Measurements from ENCODE around the gene OR2M4. TPM values are rescaled to one million over a fixed set of nuclear protein-coding genes. Genes with fewer than 3 reads are reported as not detected.
A peak's percentile ranks its signal among the peaks of the same experiment; 100 is the strongest.

OR2M4 gene
- total and polyA plus RNA-seq, 10 of the 15 experiments (the other 5 are each of a cell fraction or from before 2014, with no cell fraction given): not detected

DNA sequence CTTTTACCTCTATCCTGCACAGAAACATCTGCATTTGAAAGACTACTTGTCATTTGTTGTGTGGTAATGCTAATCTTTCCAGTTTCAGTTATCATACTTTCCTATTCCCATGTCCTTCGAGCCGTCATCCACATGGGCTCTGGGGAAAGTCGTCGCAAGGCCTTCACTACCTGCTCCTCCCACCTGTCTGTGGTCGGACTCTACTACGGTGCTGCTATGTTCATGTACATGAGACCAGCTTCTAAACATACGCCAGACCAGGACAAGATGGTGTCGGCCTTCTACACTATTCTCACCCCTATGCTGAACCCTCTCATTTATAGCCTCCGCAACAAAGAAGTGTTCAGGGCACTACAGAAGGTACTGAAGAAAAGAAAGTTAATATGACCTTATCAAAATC, 8.3 kb downstream of the OR2M4 start (continued):
- TF ChIP-seq MYC (IDR thresholded peaks at IDR 0.05; ENCODE audit: insufficient read depth, insufficient read length, insufficient replicate concordance, low read length, severe bottlenecking): no peak
- TF ChIP-seq POLR2A (IDR thresholded peaks at IDR 0.05; ENCODE audit: low read depth, low read length): no peak
- TF ChIP-seq, protein P1, sequence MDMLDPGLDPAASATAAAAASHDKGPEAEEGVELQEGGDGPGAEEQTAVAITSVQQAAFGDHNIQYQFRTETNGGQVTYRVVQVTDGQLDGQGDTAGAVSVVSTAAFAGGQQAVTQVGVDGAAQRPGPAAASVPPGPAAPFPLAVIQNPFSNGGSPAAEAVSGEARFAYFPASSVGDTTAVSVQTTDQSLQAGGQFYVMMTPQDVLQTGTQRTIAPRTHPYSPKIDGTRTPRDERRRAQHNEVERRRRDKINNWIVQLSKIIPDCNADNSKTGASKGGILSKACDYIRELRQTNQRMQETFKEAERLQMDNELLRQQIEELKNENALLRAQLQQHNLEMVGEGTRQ (IDR thresholded peaks at IDR 0.05; ENCODE audit: borderline replicate concordance, low read depth, low read length): no peak
- TF ChIP-seq RELB (IDR thresholded peaks at IDR 0.05; ENCODE audit: low read depth): no peak
- no peak for TF ChIP-seq E2F4 (IDR thresholded peaks at IDR 0.05; ENCODE audit: low read depth, low read length)

- FAIRE-seq (no peak), ATAC-seq (peak; percentile 93), DNase-seq (ENCODE audit: low read depth, low spot score) (peak; percentile 17)
- in situ Hi-C loops (cut with MboI) (loop anchor here (5.0 kb wide), 2 partner anchors 444 to 564 kb away; no protein-coding TSS in a partner anchor), intact Hi-C loops (cut with micrococcal nuclease; ENCODE audit: unreplicated experiment) (loop anchor here (1.0 to 5.0 kb wide), 5 partner anchors 162 to 579 kb away; no protein-coding TSS in a partner anchor)
- ChIA-PET CTCF (interaction anchor here (0.7 to 3.4 kb wide), 28 partner anchors 9 to 631 kb away, joined by 3 to 73 read pairs (median 4); partner anchors contain the start of genes OR2T33 and ZNF692), SMC1A (ENCODE audit: uncharacterized antibody, unreplicated experiment) (interaction anchor here (0.7 to 4.1 kb wide), 23 partner anchors 8 to 680 kb away, joined by 3 to 73 read pairs (median 4); partner anchors contain the start of gene ZNF692), POLR2A (interaction anchor here (0.6 to 1.3 kb wide), 2 partner anchors 15 to 563 kb away, joined by 3 to 5 read pairs; no protein-coding TSS in a partner anchor), RAD21 (ENCODE audit: unreplicated experiment) (interaction anchor here (0.8 to 4.2 kb wide), 11 partner anchors 9 to 683 kb away, joined by 3 to 56 read pairs (median 6); partner anchors contain the start of genes OR2M4, ZNF672 and ZNF692)
- Histone ChIP-seq H3K36me3 (ENCODE audit: control insufficient read depth in 2 of 2, insufficient read depth in 2 of 2, low read length in 1 of 2) (no peaks in the 10 kb centered on the region), H3K27me3 (replicated peaks in 1 of 2; ENCODE audit: control insufficient read depth in 2 of 2, insufficient read depth in 2 of 2, low read length in 1 of 2) (no peaks in the 10 kb centered on the region), H3K4me3 (no peak overlapping the region), H3K4me2 (ENCODE audit: control insufficient read depth, insufficient read depth) (no peak overlapping the region; the same call in 1 of the 2 replicates), H4K20me1 (ENCODE audit: control insufficient read depth, insufficient read depth) (no peaks in the 10 kb centered on the region), H2AFZ (ENCODE audit: control insufficient read depth, low read depth, low read length) (peak overlapping the region; percentile 59), H3K9me3 (replicated peaks; ENCODE audit: control insufficient read depth, insufficient read depth, low read length) (no peaks in the 10 kb centered on the region), H3K27ac (ENCODE audit: control insufficient read depth, insufficient read depth) (no peak overlapping the region), H3K79me2 (ENCODE audit: control insufficient read depth, insufficient read depth, low read length) (no peaks in the 10 kb centered on the region), H3K9ac (ENCODE audit: control insufficient read depth, insufficient read depth, low read length) (no peak overlapping the region), H3K4me1 (ENCODE audit: control insufficient read depth, insufficient read depth, low read length) (no peaks in the 10 kb centered on the region)
- WGBS (ENCODE audit: insufficient coverage, insufficient replicate concordance, low lambda C conversion rate, missing lambda C conversion rate): 4% methylated on average over 14 of the region's 14 CpGs
- no TSS peak for BruUV-seq (replicated peaks)
- TF ChIP-seq EED (IDR thresholded peaks at IDR 0.05; ENCODE audit: low read depth) (no peak), NRF1 (conservative IDR thresholded peaks at IDR 0.05; ENCODE audit: low read depth, low read length) (no peak), NKRF (conservative IDR thresholded peaks at IDR 0.05) (no peak), ZBTB40 (IDR thresholded peaks at IDR 0.05; ENCODE audit: borderline replicate concordance) (no peak), FOXK2 (IDR thresholded peaks at IDR 0.05) (no peak), EGR1 (IDR thresholded peaks at IDR 0.05; ENCODE audit: borderline replicate concordance in 1 of 2, low read depth in 2 of 2, low read length in 2 of 2) (no peak)
Observed at GRCh38 chr1:248243204-248243603, 12.0 kb downstream of the OR2M4 start.
